Stimulated activated CD8-positive, alpha-beta memory T cell treated with anti-CD3 and anti-CD28 coated beads, Interleukin-12 subunit alpha, Interleukin-12 subunit beta, amount 100 ng/mL, for 24 hours (primary cell): ENCODE data around the gene GOLGA6B.
"Not testable (repeated sequence)": the region's sequence is repeated elsewhere in the genome, so short reads cannot be mapped to it uniquely, and the experiment has no call there.

ENCODE experiments used
- DNase-seq: peaks from one replicate; pipeline ENCODE4 v3.0.0-alpha.2; 2020; ENCODE audit errors: extremely low read depth

The GOLGA6B gene

DNA sequence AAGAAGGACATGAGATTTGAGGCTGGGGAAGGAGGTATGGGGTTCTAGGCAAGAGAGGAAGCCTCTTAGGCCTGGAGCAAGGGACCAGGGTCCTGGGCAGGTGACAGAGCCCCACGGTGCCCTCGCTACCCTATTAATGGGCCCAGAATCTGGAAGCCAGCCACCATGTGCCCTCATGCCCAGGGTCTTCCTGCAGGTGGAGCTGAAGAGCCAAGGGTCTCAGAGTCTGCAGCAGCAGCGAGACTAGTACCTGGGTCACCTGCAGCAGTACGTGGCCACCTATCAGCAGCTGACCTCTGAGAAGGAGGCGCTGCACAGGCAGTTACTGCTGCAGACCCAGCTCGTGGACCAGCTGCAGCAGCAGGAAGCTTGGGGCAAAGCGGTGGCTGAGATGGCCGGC lies 9.4 kb downstream of the GOLGA6B start:
- not testable (repeated sequence) for DNase-seq

DNA sequence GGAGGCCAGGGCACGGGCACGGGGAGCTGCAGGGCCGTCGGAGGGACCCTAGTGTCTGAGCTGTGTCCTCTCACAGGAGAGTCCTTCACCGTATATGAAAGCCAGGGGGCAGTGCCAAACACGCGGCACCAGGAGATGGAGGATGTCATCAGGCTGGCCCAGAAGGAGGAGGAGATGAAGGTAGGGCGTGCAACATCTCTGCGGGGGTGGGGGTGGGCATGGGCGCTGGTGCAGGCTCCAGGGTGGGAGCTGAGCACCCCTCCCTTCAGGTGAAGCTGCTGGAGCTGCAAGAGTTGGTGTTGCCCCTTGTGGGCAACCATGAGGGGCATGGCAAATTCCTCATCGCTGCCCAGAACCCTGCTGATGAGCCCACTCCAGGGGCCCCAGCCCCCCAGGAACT lies 11.2 kb downstream of the GOLGA6B start:
- DNase-seq = not testable (repeated sequence)

DNA sequence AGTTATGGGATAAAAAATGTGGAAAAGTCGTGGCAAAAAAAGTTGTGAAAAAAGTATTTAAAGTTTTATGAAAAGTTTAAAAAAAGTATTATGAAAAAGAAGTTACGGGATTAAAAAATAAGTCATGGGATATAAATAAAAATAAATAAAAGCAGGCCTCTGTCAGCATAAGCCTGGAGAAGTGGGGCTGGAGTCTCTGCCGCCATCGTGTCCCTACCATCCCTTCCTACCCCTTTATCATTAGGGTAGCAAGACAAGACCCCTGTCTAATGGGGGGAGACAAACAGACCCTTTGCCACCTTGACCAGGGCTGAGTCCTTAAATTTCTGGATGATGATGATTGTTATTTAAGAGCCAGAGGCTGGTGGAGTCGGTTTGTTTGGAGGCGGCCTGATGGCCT lies 15.3 kb downstream of the GOLGA6B start:
- not testable (repeated sequence) for DNase-seq

DNA sequence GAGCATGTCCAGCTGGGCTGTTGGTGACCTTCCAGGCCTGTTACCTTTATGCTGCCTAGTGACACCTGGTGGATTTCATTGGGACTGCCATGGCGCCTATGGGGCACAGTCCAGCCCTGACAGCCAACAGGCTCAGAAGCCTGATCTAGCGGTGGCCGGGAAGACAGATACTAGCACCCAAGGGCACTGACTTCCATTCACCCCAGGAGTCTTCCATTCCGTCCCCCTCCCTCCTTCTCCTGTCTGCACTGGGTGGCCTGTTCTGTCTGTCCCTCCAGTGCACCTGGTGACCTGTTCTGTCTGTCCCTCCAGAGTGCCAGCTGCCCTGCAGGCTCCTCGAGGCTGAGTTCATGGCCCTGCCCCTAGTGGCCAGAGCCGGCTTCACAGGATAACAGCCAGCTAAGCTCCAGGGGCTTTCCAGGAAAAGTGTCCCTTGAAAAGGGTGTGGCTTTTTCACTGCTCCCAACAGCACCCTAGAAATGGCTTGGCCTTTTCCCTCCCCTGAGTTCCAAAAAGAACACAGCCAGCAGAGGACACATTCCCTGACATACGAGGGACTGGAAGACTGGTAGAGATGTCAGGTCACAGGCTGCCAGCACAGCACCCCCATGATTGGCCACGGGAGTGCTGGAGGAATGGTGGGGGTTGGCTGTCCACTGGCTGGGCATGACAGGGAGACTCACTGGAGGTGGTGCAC lies 16.3 kb downstream of the GOLGA6B start:
- peak; percentile 31 for DNase-seq

DNA sequence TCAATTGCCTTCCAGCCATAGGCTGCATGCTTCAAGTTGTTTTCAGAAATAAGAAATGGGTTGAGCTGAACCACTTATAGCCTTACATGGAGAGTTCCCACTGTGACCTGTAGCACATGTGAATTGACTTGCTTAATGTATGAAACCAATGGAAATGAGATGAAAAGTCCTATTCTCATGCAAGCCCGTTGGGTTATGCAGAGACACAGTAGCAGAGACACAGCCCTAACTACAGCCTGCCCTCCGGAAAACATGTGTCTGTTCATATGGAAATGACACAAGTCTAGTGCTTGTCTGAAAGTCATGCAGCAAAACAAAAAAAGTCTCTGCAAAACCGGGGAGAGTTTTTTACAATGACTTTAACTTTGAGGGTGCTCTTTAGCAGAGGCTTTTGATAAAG lies 17.0 kb downstream of the GOLGA6B start:
- DNase-seq = no peak

DNA sequence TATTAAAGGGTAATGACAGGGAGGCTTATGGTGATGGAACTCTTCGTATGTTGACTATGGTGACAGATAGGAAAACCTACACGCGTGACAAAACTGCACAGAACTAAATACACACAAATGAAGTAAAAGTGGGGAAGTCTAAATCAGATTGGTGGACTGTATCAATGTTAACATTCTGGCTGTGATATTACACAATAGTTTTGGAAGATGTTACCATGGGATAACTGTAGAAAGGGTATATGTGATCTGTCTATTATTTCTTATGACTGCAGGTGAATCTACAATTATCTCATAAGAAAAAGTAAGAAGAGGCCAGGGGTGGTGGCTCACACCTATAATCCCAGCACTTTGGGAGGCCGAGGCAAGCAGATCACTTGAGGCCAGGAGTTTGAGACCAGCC lies 22.3 kb downstream of the GOLGA6B start:
- DNase-seq = no peak

DNA sequence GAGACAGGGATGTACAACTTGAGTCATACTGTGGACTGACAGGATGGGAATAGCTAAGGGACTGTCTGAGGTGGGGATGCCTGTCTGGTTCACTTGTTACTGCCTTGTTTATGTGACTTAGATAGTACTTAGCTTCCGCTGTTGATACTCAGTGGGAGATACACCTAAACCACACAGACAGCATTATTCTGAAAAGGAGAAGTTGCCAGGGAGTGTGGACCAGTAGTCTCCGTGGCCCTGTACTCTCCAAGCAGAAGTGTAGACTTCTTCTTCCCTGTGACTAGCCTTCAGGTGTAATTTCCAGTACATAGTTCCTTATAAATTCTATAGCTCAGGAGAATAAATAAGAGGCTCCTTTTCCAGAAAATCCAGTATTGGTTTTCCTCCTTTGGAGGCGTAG lies 26.4 kb downstream of the GOLGA6B start:
- no peak for DNase-seq

DNA sequence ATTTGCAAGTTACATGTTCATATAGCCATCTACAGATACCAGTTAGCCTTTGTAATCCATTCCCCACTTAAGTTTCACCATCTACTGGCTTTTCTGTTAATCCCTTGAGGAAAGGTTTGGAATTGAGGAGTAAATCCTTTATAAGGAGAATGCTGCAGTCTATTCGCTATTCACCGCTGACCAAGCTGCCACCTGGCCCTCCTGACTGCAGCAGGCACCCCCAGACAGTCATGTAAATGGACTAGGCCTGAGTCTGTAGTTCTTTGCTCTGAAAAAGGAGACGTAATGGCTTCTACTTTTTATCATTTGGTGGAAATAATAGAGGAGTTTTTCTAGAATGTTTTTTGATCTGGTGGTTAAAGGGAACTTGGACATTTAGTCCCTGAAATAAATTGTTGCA lies 28.3 kb downstream of the GOLGA6B start:
- no peak for DNase-seq

DNA sequence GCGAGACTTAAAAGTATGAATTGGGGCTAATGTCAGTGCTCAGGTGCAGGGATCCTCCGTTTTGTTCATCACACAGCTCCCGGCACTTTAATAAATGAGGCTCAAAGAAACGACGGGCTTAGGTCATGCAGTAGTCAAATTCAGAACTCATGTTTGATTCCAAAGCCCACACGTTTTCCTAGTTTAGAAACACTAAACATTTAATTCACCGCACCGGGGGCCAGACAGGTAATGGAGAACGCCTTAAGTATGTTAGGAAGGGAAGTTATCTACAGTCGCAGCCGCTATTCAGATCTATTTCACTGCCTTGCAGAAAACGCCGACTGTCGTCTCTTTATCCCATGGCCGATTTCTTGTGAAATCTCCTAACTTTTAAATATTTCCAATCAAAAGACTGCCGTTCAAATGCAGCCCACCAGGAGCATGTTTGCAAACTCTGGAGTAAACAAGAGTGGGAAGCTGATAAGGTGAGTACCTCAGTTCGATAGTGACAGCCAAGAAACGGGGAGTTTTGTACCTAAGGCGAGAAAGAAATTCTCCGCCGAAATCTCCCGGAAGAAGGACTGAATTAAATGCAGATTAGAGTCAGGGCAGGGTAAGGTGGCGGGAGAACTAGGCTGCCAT lies 30.9 kb downstream of the GOLGA6B start:
- DNase-seq = no peak

DNA sequence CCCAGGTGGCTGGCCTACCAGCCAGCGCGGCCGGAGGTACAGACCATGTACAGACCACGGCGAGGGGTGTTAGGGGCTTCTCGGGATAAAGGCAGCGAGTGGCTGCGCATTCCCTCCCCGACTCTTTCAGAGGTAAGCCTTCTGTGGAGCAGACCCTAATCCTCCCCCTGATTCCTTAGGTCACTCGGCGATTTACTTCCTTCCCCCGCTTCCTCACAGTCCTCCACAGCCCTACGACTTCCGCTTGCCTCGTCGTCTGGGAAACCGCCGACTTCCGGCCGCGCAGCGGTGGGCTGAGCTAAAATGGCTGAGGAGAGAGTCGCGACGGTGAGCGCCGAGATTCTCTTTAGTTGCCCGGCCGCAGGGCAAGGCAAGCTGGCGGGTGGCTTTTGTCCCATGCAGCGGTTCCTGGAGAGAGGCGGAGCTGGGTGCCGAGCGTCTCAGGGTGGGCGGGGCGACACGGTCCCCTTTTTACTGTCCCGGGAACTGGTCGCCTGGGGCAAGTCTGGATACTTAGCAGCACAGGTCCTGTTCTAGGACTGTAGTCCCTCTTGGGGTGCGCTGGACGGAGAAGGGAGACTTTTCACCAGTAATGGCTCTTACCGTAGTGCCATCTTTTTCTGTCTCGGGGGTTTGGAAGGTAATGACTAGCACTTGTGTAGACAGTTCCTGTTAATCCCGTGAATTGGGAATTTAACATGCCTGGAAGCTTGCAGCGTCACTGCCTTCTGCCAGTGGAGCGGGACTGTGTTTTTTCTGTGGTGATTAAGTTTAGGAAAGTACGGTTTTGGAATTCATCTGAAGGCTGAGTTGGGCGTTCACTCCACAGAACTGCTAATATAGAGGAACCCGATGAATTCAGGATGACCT lies 31.7 kb downstream of the GOLGA6B start, which contains the start of the genes BBS4 and HIGD2B:
Gene BBS4, plus strand, starts transcription at position 283 of the 870 bp plus-strand sequence. Its CDS starts 21 bp downstream, at position 304.
Gene HIGD2B, minus strand, starts transcription at position 258 of the 870 bp plus-strand sequence. CDS start 9,808 bp downstream, outside the sequence.
- DNase-seq = peak; percentile 72

DNA sequence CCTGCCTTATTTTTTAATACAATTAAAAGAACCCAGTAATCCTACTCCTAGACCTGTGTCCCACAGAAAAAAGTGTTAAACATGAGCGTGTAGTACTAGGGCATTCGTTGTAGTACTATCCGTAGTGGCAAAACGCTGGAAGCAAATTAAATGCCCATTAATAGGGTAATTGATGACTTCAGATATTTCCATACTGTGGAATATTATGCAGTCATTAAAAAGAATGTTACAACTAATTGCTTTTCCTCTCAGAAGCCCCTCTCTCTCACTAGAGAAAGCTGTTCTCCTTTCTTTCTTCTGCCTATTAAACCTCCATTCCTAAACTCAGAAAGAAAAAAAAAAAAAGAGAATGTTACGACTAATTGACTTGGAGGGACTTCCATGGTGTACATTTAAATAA lies 34.2 kb downstream of the GOLGA6B start:
- no peak for DNase-seq

DNA sequence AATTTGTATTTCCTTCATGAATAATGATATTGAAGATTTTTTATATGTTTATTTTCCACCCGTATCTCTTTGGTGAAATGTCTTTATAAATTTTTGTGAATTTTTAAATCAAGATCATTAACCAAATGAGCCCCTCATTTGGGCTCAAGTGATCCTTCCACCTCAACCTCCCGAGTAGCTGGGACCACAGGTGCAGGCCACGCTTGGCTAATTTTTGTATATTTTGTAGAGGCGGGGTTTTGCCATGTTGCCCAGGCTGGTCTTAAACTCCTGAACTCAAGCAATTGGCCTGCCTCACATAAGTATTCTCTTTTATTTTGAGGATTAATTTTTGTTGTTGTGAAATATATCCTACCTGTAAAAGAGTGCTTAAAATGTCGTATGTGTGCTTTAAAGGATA lies 36.4 kb downstream of the GOLGA6B start:
- no peak for DNase-seq

DNA sequence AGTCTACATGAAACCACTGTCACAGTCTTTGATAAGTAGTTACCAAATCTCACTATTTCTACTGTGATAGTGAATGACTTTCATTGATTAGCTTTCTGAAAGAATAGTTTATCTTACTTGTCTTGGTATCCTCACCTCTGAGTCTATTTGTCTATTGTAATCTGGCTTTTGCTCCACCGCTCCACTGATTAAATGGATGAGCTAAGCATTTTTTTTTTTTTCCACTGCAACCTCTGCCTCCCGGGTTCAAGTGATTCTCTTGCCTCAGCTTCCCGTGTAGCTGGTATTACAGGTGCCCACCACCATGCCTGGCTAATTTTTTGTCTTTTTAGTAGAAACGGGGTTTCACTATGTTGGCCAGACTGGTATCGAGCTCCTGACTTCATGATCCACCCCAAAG lies 44.4 kb downstream of the GOLGA6B start:
- DNase-seq = no peak

DNA sequence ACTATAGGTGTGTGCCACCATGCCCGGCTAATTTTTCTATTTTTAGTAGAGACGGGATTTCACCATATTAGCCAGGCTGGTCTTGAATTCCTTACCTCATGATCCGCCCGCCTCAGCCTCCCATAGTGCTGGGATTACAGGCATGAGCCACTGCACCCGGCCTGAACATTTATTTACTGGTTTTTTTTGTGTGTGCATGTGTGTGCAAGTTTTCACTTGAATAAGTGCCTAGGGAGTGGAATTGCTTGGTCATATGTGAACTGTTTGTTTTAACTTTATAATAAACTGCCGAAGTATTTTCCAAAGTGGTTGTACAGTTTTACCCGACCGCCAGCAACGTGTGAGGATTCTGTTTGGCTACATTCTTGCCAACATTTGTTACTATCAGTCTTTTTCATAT lies 45.6 kb downstream of the GOLGA6B start:
- no peak for DNase-seq

DNA sequence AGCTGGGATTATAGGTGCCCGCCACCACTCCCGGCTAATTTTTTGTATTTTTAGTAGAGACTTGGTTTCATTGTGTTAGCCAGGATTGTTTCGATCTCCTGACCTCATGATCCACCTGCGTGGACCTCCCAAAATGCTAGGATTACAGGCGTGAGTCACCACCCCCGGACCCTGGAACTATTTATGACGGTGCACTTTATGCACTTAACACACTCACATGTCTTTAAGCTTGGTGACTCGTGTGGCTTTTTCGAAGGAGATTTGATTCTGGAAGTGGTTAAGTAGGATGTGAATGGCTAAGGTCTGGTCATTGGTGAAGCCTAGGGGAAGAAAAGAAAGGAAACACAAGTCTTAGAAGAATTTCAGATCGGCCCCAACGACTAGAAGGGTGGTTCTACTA lies 51.8 kb downstream of the GOLGA6B start:
- no peak for DNase-seq

DNA sequence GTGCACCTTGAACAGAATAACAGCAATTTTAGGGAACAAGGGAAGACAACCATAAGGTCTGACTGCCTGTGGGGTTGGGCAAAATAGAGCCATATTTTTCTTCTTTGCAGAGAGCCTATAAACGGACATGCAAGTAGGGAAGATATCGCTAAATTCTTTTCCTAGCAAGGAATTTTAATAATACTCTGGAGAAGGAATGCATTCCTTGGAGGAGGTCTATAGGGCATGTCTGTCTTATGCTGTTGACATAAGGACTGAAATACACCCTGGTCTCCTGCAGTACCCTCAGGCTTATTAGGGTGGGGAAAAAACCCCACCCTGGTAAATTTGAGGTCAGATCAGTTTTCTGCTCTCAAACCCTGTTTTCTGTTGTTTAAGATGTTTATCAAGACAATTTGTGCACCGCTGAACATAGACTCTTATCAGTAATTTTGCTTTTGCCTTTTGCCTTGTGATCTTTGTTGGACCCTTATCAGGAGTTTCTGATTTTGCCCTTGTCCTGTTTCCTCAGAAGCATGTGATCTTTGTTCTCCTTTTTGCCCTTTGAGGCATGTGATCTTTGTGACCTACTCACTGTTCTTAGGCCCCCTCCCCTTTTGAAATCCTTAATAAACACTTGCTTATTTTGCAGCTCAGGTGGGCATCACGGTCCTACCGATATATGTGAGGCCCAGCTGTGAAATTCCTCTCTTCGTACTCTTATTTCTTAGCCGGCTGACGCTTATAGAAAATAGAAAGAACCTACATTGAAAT lies 54.2 kb downstream of the GOLGA6B start:
- DNase-seq = not testable (repeated sequence)
